Activated naive CD8-positive, alpha-beta T cell (primary cell): ENCODE results near the gene MB.
A peak's percentile ranks its signal among the peaks of the same experiment; 100 is the strongest.
"Not testable (repeated sequence)": the region's sequence is repeated elsewhere in the genome, so short reads cannot be mapped to it uniquely, and the experiment has no call there.

Source experiments
- H3K27ac Mint-ChIP-seq: one replicate; pipeline ENCODE4 v1.8.0; 2021; ENCODE audit warnings: mixed read lengths
- H3K27me3 Mint-ChIP-seq: one replicate; pipeline ENCODE4 v1.8.0; 2021; ENCODE audit warnings: mixed read lengths
- H3K36me3 Mint-ChIP-seq: one replicate; pipeline ENCODE4 v1.8.0; 2021; ENCODE audit warnings: mixed read lengths
- H3K4me1 Mint-ChIP-seq: one replicate; pipeline ENCODE4 v1.8.0; 2021; ENCODE audit warnings: low read depth, mixed read lengths
- H3K4me3 Mint-ChIP-seq: one replicate; pipeline ENCODE4 v1.8.0; 2021; ENCODE audit warnings: mild to moderate bottlenecking, mixed read lengths
- H3K9me3 Mint-ChIP-seq: one replicate; pipeline ENCODE4 v1.8.0; 2021; ENCODE audit warnings: low read depth, mixed read lengths

The MB gene

GRCh38 chr22:35617137-35617755 lies at the start of gene MB:
Gene MB, minus strand, starts transcription at chr22:35617329. Its CDS starts 72 bp downstream, at chr22:35617257.
- H3K27ac Mint-ChIP-seq: no peak within 1 kb of the TSS

GRCh38 chr22:35666699-35667098 lies 49.6 kb upstream of the MB start:
- peaks cover 18% of the 10 kb centered on the region for H3K4me1 Mint-ChIP-seq
- not testable (repeated sequence) for H3K9me3 Mint-ChIP-seq, H3K27ac Mint-ChIP-seq, H3K4me3 Mint-ChIP-seq, H3K27me3 Mint-ChIP-seq
- peaks cover 30% of the 10 kb centered on the region for H3K36me3 Mint-ChIP-seq

More at GRCh38 chr22:35617137-35617755, at the start of gene MB:
- Mint-ChIP-seq H3K4me3 (no peak within 1 kb of the TSS), H3K27me3 (no peaks in the 10 kb centered on the region), H3K36me3 (no peaks in the 10 kb centered on the region), H3K4me1 (peaks cover 15% of the 10 kb centered on the region), H3K9me3 (no peaks in the 10 kb centered on the region)

DNA sequence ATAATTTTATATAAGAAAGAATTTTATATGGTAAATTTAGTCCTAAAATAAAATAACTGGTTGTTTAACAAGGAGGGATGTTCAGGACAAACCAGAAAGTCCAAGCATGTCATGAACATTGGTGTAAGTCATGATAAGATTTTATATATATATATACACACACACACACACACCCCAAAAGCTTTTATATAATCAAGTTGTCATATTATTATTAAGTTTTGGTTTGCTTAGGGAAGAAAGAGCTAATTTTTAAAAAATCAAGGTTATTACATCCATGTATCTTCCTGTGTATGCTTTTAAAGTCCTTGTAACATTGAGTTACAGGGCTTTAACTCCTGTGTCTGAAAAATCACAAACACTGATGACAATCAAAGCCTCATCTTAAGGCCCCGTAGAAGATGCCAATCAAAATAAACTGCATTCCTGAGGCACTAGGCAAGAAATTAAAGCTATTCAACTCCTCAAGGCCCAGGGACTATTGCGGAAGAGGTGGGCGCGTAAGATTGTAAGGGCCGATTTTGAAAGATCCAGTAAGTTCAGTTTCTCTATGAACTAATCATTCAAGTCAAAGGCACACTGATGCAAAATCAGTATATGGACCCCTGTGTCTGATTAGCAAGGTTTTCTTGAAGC lies 47.9 kb upstream of the MB start:
- H3K27ac Mint-ChIP-seq: no peak overlapping the region
- peaks cover 3% of the 10 kb centered on the region for H3K9me3 Mint-ChIP-seq
- H3K4me1 Mint-ChIP-seq: peaks cover 35% of the 10 kb centered on the region
- peaks cover 39% of the 10 kb centered on the region for H3K36me3 Mint-ChIP-seq
- H3K4me3 Mint-ChIP-seq: no peak overlapping the region
- no peaks in the 10 kb centered on the region for H3K27me3 Mint-ChIP-seq

GRCh38 chr22:35663371-35663770 lies 46.2 kb upstream of the MB start:
- peak overlapping the region; percentile 68 for H3K27ac Mint-ChIP-seq
- H3K36me3 Mint-ChIP-seq: peaks cover 50% of the 10 kb centered on the region
- H3K4me3 Mint-ChIP-seq: peak overlapping the region; percentile 66
- H3K4me1 Mint-ChIP-seq: peaks cover 52% of the 10 kb centered on the region
- H3K27me3 Mint-ChIP-seq: no peaks in the 10 kb centered on the region
- H3K9me3 Mint-ChIP-seq: peaks cover 3% of the 10 kb centered on the region

- no peaks in the 10 kb centered on the region for H3K27me3 Mint-ChIP-seq
- no peak overlapping the region for H3K4me3 Mint-ChIP-seq
- H3K36me3 Mint-ChIP-seq: peaks cover 52% of the 10 kb centered on the region
- H3K4me1 Mint-ChIP-seq: peaks cover 56% of the 10 kb centered on the region
- peak overlapping the region; percentile 97 for H3K27ac Mint-ChIP-seq
- H3K9me3 Mint-ChIP-seq: peaks cover 3% of the 10 kb centered on the region
These were observed 45.8 kb upstream of the MB start for GRCh38 chr22:35662914-35663313.

GRCh38 chr22:35661464-35661863 lies 44.3 kb upstream of the MB start:
- peak overlapping the region; percentile 80 for H3K4me3 Mint-ChIP-seq

DNA sequence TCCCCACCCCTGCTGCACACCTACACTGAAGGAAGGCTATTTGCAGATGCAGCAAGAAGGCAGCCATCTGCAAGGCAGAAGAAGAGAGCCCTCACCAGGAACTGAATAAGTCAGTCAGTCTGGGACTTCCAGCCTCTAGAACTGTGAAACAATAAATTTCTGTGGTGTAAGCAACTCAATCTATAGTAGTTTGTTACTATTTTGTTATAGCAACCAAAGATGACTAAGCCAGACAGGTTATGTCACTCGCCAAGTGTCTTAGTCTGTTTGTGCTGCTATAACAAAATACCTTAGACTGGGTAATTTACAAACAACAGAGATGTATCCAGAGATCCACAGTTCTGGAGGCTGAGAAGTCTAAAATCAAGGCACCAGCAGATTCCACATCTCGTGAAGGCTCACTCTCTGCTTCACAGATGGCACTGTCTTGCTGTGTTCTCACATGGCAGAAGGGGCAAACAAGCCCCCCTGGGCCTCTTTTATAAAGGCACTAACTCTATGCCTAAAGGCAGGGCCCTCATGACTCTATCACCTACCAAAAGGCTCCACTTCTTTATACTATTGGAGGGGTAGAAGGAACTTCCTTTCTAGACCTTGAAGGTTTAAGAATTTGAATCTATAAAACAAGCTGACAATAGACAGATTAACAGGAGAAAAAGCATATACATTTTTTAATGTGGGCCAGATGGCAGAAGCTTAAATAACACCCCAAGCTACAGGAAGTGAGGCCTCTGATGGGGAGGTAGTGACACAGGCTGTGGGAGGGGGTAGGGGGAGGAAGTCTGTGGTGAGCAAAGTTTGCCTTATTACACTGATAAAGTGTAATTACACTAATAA lies 43.4 kb upstream of the MB start:
- H3K27me3 Mint-ChIP-seq: no peaks in the 10 kb centered on the region
- H3K4me3 Mint-ChIP-seq: peak overlapping the region; percentile 80
- H3K9me3 Mint-ChIP-seq: peaks cover 3% of the 10 kb centered on the region
- H3K27ac Mint-ChIP-seq: peak overlapping the region; percentile 97
- H3K4me1 Mint-ChIP-seq: peaks cover 77% of the 10 kb centered on the region
- H3K36me3 Mint-ChIP-seq: peaks cover 54% of the 10 kb centered on the region

More at GRCh38 chr22:35661464-35661863, 44.3 kb upstream of the MB start:
- Mint-ChIP-seq H3K27ac (peak overlapping the region; percentile 97), H3K36me3 (peaks cover 50% of the 10 kb centered on the region), H3K4me1 (peaks cover 68% of the 10 kb centered on the region), H3K27me3 (no peaks in the 10 kb centered on the region), H3K9me3 (peaks cover 3% of the 10 kb centered on the region)

- peaks cover 92% of the 10 kb centered on the region for H3K4me1 Mint-ChIP-seq
- H3K27ac Mint-ChIP-seq: peak overlapping the region; percentile 97
- H3K27me3 Mint-ChIP-seq: no peaks in the 10 kb centered on the region
- peak overlapping the region; percentile 0 for H3K4me3 Mint-ChIP-seq
- no peaks in the 10 kb centered on the region for H3K9me3 Mint-ChIP-seq
- peaks cover 52% of the 10 kb centered on the region for H3K36me3 Mint-ChIP-seq
These were observed 40.6 kb upstream of the MB start for GRCh38 chr22:35657571-35658312.

GRCh38 chr22:35656284-35656752 lies 39.2 kb upstream of the MB start:
- H3K27ac Mint-ChIP-seq: peak overlapping the region; percentile 97
- H3K27me3 Mint-ChIP-seq: no peaks in the 10 kb centered on the region
- peaks cover 43% of the 10 kb centered on the region for H3K36me3 Mint-ChIP-seq
- H3K4me1 Mint-ChIP-seq: peaks cover 89% of the 10 kb centered on the region
- no peaks in the 10 kb centered on the region for H3K9me3 Mint-ChIP-seq
- no peak overlapping the region for H3K4me3 Mint-ChIP-seq

GRCh38 chr22:35653824-35654223 lies 36.7 kb upstream of the MB start:
- Mint-ChIP-seq H3K4me3 (peak overlapping the region; percentile 39), H3K4me1 (peaks cover 88% of the 10 kb centered on the region), H3K27ac (peak overlapping the region; percentile 83), H3K36me3 (peaks cover 33% of the 10 kb centered on the region), H3K27me3 (no peaks in the 10 kb centered on the region), H3K9me3 (no peaks in the 10 kb centered on the region)

DNA sequence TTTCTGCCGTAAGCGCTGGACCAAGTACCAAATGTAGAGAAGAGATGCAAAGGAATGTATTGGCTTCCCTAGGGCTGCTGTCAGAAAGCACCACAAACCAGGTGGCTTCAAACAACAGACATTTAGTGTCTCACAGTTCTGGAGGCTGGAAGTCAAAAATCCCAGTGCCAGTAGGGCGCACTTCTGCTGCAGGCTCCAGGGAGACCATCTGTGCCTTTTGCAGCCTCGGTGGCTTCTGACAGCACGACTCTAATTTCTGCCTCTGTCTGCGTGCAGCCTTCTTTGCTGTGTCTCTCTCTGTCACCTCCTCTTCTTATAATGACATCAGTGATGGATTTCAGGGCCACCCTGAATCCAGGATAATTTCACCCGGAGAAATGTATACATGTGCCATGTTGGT lies 34.0 kb upstream of the MB start:
- peak overlapping the region; percentile 54 for H3K27ac Mint-ChIP-seq
- no peaks in the 10 kb centered on the region for H3K9me3 Mint-ChIP-seq
- no peaks in the 10 kb centered on the region for H3K27me3 Mint-ChIP-seq
- peaks cover 75% of the 10 kb centered on the region for H3K4me1 Mint-ChIP-seq
- H3K36me3 Mint-ChIP-seq: peaks cover 15% of the 10 kb centered on the region
- peak overlapping the region; percentile 100 for H3K4me3 Mint-ChIP-seq

DNA sequence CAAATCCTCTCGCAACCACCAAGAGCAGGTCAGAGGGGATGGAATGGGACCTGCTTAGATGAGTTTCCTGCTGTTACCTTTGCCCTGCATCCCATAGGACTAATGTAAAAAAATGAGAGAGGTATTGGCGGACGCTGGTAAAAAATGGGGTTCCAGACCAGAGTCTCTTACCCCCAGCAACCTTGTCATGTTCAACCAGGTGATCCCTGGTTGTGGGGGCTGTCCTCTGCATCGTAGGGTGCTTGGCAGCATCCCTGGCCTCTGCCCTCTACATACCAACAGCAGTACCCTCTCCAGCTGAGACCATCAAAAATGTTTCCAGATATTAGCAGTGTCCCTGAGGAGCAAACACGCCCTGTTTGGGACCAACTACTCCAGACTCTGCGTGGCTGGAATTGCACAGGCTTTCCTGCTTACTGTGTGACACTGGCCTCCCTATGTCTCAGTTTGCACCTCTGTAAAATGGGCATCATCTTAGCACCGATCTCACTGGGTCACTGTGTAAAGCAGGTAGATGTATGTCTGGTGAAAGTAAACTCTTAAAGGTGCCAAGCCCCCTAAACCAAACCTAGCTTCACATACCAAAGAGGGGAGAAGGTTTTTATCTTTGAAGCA lies 32.6 kb upstream of the MB start:
- Mint-ChIP-seq H3K27me3 (no peaks in the 10 kb centered on the region), H3K4me3 (peak overlapping the region; percentile 100), H3K27ac (peak overlapping the region; percentile 100), H3K4me1 (peaks cover 64% of the 10 kb centered on the region), H3K36me3 (peaks cover 11% of the 10 kb centered on the region), H3K9me3 (no peaks in the 10 kb centered on the region)

GRCh38 chr22:35649026-35649553 lies 32.0 kb upstream of the MB start:
- Mint-ChIP-seq H3K4me3 (peak overlapping the region; percentile 100), H3K27me3 (no peaks in the 10 kb centered on the region), H3K9me3 (no peaks in the 10 kb centered on the region), H3K36me3 (peaks cover 11% of the 10 kb centered on the region), H3K4me1 (peaks cover 58% of the 10 kb centered on the region), H3K27ac (peak overlapping the region; percentile 100)
